ENCODE measurements around the gene GRIN2A.

DNA sequence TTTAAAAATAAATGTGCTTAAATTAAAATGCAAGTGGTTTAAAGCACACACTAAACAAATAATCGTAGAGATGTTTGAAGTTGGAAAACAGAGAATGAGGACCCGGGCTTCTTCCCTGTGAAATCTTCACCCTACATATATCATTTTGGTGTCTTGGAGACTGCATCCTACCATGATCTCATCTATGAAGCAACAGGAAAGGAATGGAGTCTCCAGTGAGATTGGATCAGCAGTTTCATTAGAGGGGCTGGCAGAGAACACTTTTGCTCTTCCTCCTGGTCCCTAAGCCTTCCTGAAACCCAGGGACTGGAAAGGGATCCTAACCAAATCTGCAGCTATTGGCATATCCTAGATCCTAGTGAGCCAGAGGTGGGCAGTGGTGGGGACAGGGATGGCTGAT, 85.0 kb downstream of the GRIN2A start:
- TF ChIP-seq CTCF (IDR thresholded peaks at IDR 0.05) (no peak), POLR2A (IDR thresholded peaks at IDR 0.05) (no peak)

Data from Peyer's patch (tissue), 4 donors.